Astrocyte (in vitro differentiated cells and primary cell): ENCODE measurements around the gene BORCS5. TPM values are rescaled to one million over a fixed set of nuclear protein-coding genes. Genes with fewer than 3 reads are reported as not detected.

Experiments
- DNase-seq: peaks from one replicate; pipeline ENCODE4 v3.0.0-alpha.2; 2010; ENCODE audit warnings: low read depth
- FAIRE-seq: peaks from 2 replicates; lab custom pipeline; 2011; peaks lifted over from hg19 to GRCh38; lab: Jason Lieb, UNC
- H2AFZ ChIP-seq: 2 replicates; pipeline ENCODE4 v1.6.0; 2012; ENCODE audit warnings: low read depth, low read length, inconsistent platforms
- H3K27ac ChIP-seq: 2 replicates; pipeline ENCODE4 v1.5.1; 2011; ENCODE audit warnings: low read depth, low read length, inconsistent platforms
- H3K27me3 ChIP-seq: 2 replicates; pipeline ENCODE4 v1.6.0; 2011; ENCODE audit warnings: low read length, inconsistent platforms; ENCODE audit not compliant: insufficient read depth
- H3K36me3 ChIP-seq: 2 replicates; pipeline ENCODE4 v1.5.1; 2011; ENCODE audit warnings: low read length, inconsistent platforms; ENCODE audit not compliant: insufficient read depth
- H3K4me1 ChIP-seq: 2 replicates; pipeline ENCODE4 v1.5.1; 2011; ENCODE audit warnings: low read length, inconsistent platforms; ENCODE audit not compliant: insufficient read depth
- H3K4me2 ChIP-seq: 2 replicates; pipeline ENCODE4 v1.6.0; 2012; ENCODE audit warnings: low read length, inconsistent platforms
- H3K4me3 ChIP-seq: 2 replicates; pipeline ENCODE4 v1.5.1; 2011; ENCODE audit warnings: low read depth, mild to moderate bottlenecking, low read length, inconsistent platforms; ENCODE audit not compliant: insufficient read depth
- H3K79me2 ChIP-seq: 2 replicates; pipeline ENCODE4 v1.6.0; 2012; ENCODE audit warnings: mild to moderate bottlenecking, low read length, inconsistent platforms; ENCODE audit not compliant: insufficient read depth
- H3K9ac ChIP-seq: 2 replicates; pipeline ENCODE4 v1.6.0; 2012; ENCODE audit warnings: mild to moderate bottlenecking, low read length, inconsistent platforms
- H3K9me3 ChIP-seq: 2 replicates; pipeline ENCODE4 v1.5.1; 2012; ENCODE audit warnings: low read depth, mild to moderate bottlenecking, low read length, inconsistent platforms; ENCODE audit not compliant: insufficient read depth
- H4K20me1 ChIP-seq: 2 replicates; pipeline ENCODE4 v1.6.0; 2012; ENCODE audit warnings: low read length, inconsistent platforms; ENCODE audit not compliant: insufficient read depth
- H3K27ac Mint-ChIP-seq: one replicate; pipeline ENCODE4 v1.8.0; 2021; ENCODE audit warnings: mild to moderate bottlenecking, mixed read lengths; ENCODE audit not compliant: unreplicated experiment
- H3K27me3 Mint-ChIP-seq: one replicate; pipeline ENCODE4 v1.8.0; 2021; ENCODE audit warnings: low read depth, mixed read lengths; ENCODE audit not compliant: unreplicated experiment
- H3K36me3 Mint-ChIP-seq: one replicate; pipeline ENCODE4 v1.8.0; 2021; ENCODE audit warnings: low read depth, mixed read lengths; ENCODE audit not compliant: unreplicated experiment
- H3K4me1 Mint-ChIP-seq: one replicate; pipeline ENCODE4 v1.8.0; 2021; ENCODE audit warnings: low read depth, mixed read lengths; ENCODE audit not compliant: unreplicated experiment
- H3K4me3 Mint-ChIP-seq: one replicate; pipeline ENCODE4 v1.8.0; 2021; ENCODE audit warnings: mild to moderate bottlenecking, moderate library complexity, mixed read lengths; ENCODE audit not compliant: unreplicated experiment
- H3K9me3 Mint-ChIP-seq: one replicate; pipeline ENCODE4 v1.8.0; 2021; ENCODE audit warnings: mild to moderate bottlenecking, mixed read lengths; ENCODE audit not compliant: unreplicated experiment
- CTCF ChIP-seq: IDR thresholded peaks from 2 replicates; pipeline ENCODE4 v1.5.1; 2011; ENCODE audit warnings: low read depth, mild to moderate bottlenecking, inconsistent platforms, low read length, moderate library complexity; ENCODE audit not compliant: insufficient read depth
- EZH2 ChIP-seq: IDR thresholded peaks from 2 replicates; pipeline ENCODE4 v1.6.1; 2012; ENCODE audit warnings: mild to moderate bottlenecking, low read length, inconsistent platforms; ENCODE audit not compliant: insufficient read depth
- total RNA-seq: library from RNA; stranded (reverse); gene quantifications from 2 replicates; pipeline ENCODE4 v1.2.1, GENCODE V29; 2021

Gene BORCS5
- total RNA-seq, 1 donor from 2014 or later = 8.1 TPM

DNA sequence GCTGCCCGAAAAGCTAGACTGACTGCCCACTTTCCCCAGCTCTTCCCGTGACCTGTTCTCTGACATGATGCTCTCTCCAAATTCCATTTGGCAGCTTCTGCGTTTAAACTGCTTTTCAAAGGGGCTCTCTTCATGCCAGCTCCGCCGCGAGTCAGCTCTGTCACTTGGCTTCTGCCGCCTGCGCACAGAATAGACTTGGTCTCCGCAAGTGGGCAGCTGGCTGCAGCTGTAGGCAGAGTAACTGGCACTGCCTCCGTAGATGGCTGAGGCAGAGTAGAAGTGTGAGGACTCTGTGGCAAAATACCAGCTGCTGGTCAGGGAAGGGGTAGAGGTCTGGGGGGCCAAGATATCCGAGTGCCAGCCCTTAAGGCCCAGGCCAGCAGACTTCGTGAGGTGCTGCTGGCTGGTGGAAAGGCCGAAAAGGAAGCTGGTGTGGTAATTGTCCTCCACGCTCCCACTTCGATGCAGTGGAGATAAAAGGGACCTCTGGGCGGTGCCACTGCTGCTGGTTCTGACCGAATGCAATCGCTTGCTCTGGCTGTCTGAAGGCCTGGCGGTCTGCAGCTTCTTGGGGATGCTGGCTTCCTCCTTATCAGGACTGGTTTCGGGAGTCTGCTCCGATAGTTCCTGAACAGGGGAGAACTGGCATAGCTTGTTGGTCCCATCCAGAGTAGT, 120.1 kb downstream of the BORCS5 start:
- Histone ChIP-seq H3K4me2 (no peak overlapping the region), H3K9ac (no peak overlapping the region), H3K4me3 (no peak overlapping the region), H4K20me1 (peaks cover 16% of the 10 kb centered on the region), H3K79me2 (peaks cover 3% of the 10 kb centered on the region), H3K9me3 (no peaks in the 10 kb centered on the region), H3K36me3 (peaks cover 10% of the 10 kb centered on the region), H2AFZ (no peak overlapping the region), H3K27ac (no peak overlapping the region), H3K4me1 (peaks cover 3% of the 10 kb centered on the region), H3K27me3 (no peaks in the 10 kb centered on the region)
- H3K4me1 Mint-ChIP-seq = peaks cover 2% of the 10 kb centered on the region
- H3K27ac Mint-ChIP-seq = no peak overlapping the region
- no peak for DNase-seq
- no peak overlapping the region for H3K4me3 Mint-ChIP-seq
- H3K36me3 Mint-ChIP-seq = peaks cover 31% of the 10 kb centered on the region
- FAIRE-seq = no peak
- no peaks in the 10 kb centered on the region for H3K27me3 Mint-ChIP-seq
- TF ChIP-seq EZH2 (no peak), CTCF (no peak)
- no peaks in the 10 kb centered on the region for H3K9me3 Mint-ChIP-seq

GRCh38 chr12:12477532-12477890, 120.6 kb downstream of the BORCS5 start:
- Histone ChIP-seq H3K4me1 (peaks cover 3% of the 10 kb centered on the region), H3K27ac (no peak overlapping the region), H3K4me3 (no peak overlapping the region), H2AFZ (no peak overlapping the region), H3K9ac (no peak overlapping the region), H3K4me2 (no peak overlapping the region), H3K36me3 (peaks cover 15% of the 10 kb centered on the region), H3K9me3 (no peaks in the 10 kb centered on the region), H3K27me3 (no peaks in the 10 kb centered on the region), H3K79me2 (peaks cover 3% of the 10 kb centered on the region), H4K20me1 (peaks cover 19% of the 10 kb centered on the region)
- Mint-ChIP-seq H3K36me3 (peaks cover 34% of the 10 kb centered on the region), H3K9me3 (no peaks in the 10 kb centered on the region), H3K27ac (no peak overlapping the region), H3K4me3 (no peak overlapping the region), H3K4me1 (peaks cover 2% of the 10 kb centered on the region), H3K27me3 (no peaks in the 10 kb centered on the region)
- no peak for FAIRE-seq
- no peak for TF ChIP-seq CTCF
- no peak for TF ChIP-seq EZH2
- DNase-seq = no peak

- H3K36me3 Mint-ChIP-seq = peaks cover 26% of the 10 kb centered on the region
- H3K27ac Mint-ChIP-seq = no peak overlapping the region
These were observed 123.2 kb downstream of the BORCS5 start for GRCh38 chr12:12480074-12480473.

More at GRCh38 chr12:12480074-12480473, 123.2 kb downstream of the BORCS5 start:
- H3K9me3 Mint-ChIP-seq = no peaks in the 10 kb centered on the region
- Histone ChIP-seq H4K20me1 (peaks cover 15% of the 10 kb centered on the region), H3K27me3 (no peaks in the 10 kb centered on the region), H3K4me2 (no peak overlapping the region), H3K4me3 (no peak overlapping the region), H3K79me2 (peaks cover 3% of the 10 kb centered on the region), H3K36me3 (peaks cover 15% of the 10 kb centered on the region), H2AFZ (no peak overlapping the region), H3K9me3 (no peaks in the 10 kb centered on the region), H3K9ac (no peak overlapping the region), H3K4me1 (peaks cover 2% of the 10 kb centered on the region), H3K27ac (no peak overlapping the region)
- no peak overlapping the region for H3K4me3 Mint-ChIP-seq
- FAIRE-seq (no peak), DNase-seq (no peak)
- no peaks in the 10 kb centered on the region for H3K27me3 Mint-ChIP-seq
- H3K4me1 Mint-ChIP-seq = no peaks in the 10 kb centered on the region
- no peak for TF ChIP-seq EZH2
- no peak for TF ChIP-seq CTCF
